OCI-LY7 (cell line): Measurements from ENCODE around the gene HABP2. TPM values are rescaled to one million over a fixed set of nuclear protein-coding genes. Genes with fewer than 3 reads are reported as not detected.

Experiments
- BruUV-seq: library from RNA; stranded (reverse); fragments of 400-500 nt; replicated peaks from 2 replicates; lab custom pipeline; 2021; lab: Mats Ljungman, UMichigan
- CTCF ChIA-PET: fragments of 300-600 bp; sonication (Branson Sonifier 250); formaldehyde crosslinking; loops from one replicate; lab custom pipeline; 2022; ENCODE audit warnings: antibody characterized with exemption; ENCODE audit not compliant: unreplicated experiment; lab: Charles Lee
- POLR2A ChIA-PET: fragments of 300-600 bp; sonication (Branson Sonifier 250); formaldehyde crosslinking; loops from one replicate; lab custom pipeline; 2022; ENCODE audit warnings: antibody characterized with exemption; lab: Charles Lee
- DNase-seq: peaks from one replicate; pipeline ENCODE4 v3.0.0-alpha.2; 2015; ENCODE audit warnings: low spot score
- H2AFZ ChIP-seq: fragments of 200-600 bp; sonication (generic), shearing (Covaris generic); 2 replicates; pipeline ENCODE4 v1.6.1; 2014; ENCODE audit warnings: mild to moderate bottlenecking, antibody characterized with exemption, low read length, moderate library complexity
- H3K27ac ChIP-seq: fragments of 200-600 bp; sonication (generic); 2 replicates; pipeline ENCODE4 v1.5.1; 2014; ENCODE audit warnings: mixed run types, low read depth, mild to moderate bottlenecking, moderate library complexity, low read length, inconsistent platforms; ENCODE audit not compliant: poor library complexity, severe bottlenecking
- H3K36me3 ChIP-seq: fragments of 200-600 bp; sonication (generic); 2 replicates; pipeline ENCODE4 v1.6.1; 2014; ENCODE audit warnings: mild to moderate bottlenecking, antibody characterized with exemption, low read length, moderate library complexity, mixed read lengths; ENCODE audit not compliant: insufficient read depth
- H3K4me1 ChIP-seq: fragments of 200-600 bp; sonication (generic); 2 replicates; pipeline ENCODE4 v1.5.1; 2014; ENCODE audit warnings: mild to moderate bottlenecking, low read length; ENCODE audit not compliant: insufficient read depth, poor library complexity, severe bottlenecking
- H3K4me2 ChIP-seq: fragments of 200-600 bp; sonication (generic); 2 replicates; pipeline ENCODE4 v1.6.1; 2014; ENCODE audit warnings: mild to moderate bottlenecking, low read length
- H3K4me3 ChIP-seq: fragments of 200-600 bp; sonication (generic); 2 replicates; pipeline ENCODE4 v1.5.1; 2014; ENCODE audit warnings: mild to moderate bottlenecking, low read depth, low read length; ENCODE audit not compliant: poor library complexity, severe bottlenecking
- H3K79me2 ChIP-seq: fragments of 200-600 bp; sonication (generic); 2 replicates; pipeline ENCODE4 v1.6.1; 2016; ENCODE audit warnings: low read depth, mild to moderate bottlenecking, low read length, moderate library complexity, mixed read lengths; ENCODE audit not compliant: insufficient read depth
- H3K9me2 ChIP-seq: fragments of 200-600 bp; sonication (generic); 2 replicates; pipeline ENCODE4 v1.6.1; 2016; ENCODE audit warnings: mild to moderate bottlenecking, low read length, mixed read lengths; ENCODE audit not compliant: insufficient read depth
- H3K9me3 ChIP-seq: fragments of 200-600 bp; sonication (generic); 2 replicates; pipeline ENCODE4 v1.6.1; 2014; ENCODE audit warnings: mild to moderate bottlenecking, mixed run types, low read length, mixed read lengths
- H4K20me1 ChIP-seq: fragments of 200-600 bp; sonication (generic); 2 replicates; pipeline ENCODE4 v1.6.1; 2014; ENCODE audit warnings: mild to moderate bottlenecking, antibody characterized with exemption, low read length, moderate library complexity, mixed read lengths; ENCODE audit not compliant: insufficient read depth
- EZH2phosphoT487 ChIP-seq: fragments of 200-600 bp; sonication (generic); IDR thresholded peaks from 2 replicates; pipeline ENCODE4 v1.6.1; 2018; ENCODE audit warnings: low read depth, borderline replicate concordance, mild to moderate bottlenecking, mixed run types, antibody characterized with exemption, low read length, moderate library complexity, mixed read lengths
- intact Hi-C: fragments of 100-400 bp; cut with micrococcal nuclease; formaldehyde crosslinking; loops from one replicate; pipeline ENCODE4 v1.10.0; 2022; ENCODE audit not compliant: unreplicated experiment
- total RNA-seq, 2 experiments: library from RNA; depleted of rRNA in 1 of 2; stranded (reverse); fragments of >200 nt in 1 of 2; shearing (Covaris generic) in 1 of 2; gene quantifications; 2 replicates each; pipeline ENCODE4 v1.2.3, GENCODE V29; 2014 to 2022
- TF ChIP-seq, protein P1 (sequence below): fragments of 200-600 bp; sonication (generic); conservative IDR thresholded peaks from 2 replicates; pipeline ENCODE4 v1.5.1; 2014; ENCODE audit warnings: mild to moderate bottlenecking, antibody characterized with exemption, low read length, moderate library complexity, mixed read lengths

The HABP2 gene
- total RNA-seq, 2 experiments from 2014 or later, result not detected

DNA sequence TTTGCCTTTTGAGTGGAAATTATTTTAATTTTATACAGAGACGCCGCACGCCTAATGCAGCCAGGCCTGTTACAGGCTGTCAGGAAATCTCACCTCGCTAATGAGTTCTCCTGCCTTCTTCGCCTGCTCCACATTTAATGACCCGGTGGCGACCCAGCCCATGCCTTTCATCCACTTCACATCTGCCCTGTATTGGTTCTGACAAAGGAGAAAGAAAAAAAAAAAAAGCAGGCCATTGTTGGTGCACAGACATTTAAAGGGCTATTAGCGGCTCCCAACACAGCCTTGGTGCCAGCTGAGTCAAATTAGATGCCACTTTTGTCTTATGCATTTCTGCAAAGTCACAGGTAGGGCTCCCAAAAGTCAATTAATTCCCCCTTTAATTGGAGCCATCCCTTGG, 67.7 kb downstream of the HABP2 start:
- ChIA-PET POLR2A (no interaction called here), CTCF (no interaction called here)
- Histone ChIP-seq H3K36me3 (no peaks in the 10 kb centered on the region), H3K9me3 (no peaks in the 10 kb centered on the region), H3K4me3 (no peak overlapping the region), H3K9me2 (no peaks in the 10 kb centered on the region), H4K20me1 (no peaks in the 10 kb centered on the region), H3K27ac (no peak overlapping the region), H3K4me2 (no peak overlapping the region), H3K79me2 (no peaks in the 10 kb centered on the region), H3K4me1 (no peaks in the 10 kb centered on the region), H2AFZ (no peak overlapping the region)
- TF ChIP-seq EZH2phosphoT487, result no peak
- TF ChIP-seq, protein P1, sequence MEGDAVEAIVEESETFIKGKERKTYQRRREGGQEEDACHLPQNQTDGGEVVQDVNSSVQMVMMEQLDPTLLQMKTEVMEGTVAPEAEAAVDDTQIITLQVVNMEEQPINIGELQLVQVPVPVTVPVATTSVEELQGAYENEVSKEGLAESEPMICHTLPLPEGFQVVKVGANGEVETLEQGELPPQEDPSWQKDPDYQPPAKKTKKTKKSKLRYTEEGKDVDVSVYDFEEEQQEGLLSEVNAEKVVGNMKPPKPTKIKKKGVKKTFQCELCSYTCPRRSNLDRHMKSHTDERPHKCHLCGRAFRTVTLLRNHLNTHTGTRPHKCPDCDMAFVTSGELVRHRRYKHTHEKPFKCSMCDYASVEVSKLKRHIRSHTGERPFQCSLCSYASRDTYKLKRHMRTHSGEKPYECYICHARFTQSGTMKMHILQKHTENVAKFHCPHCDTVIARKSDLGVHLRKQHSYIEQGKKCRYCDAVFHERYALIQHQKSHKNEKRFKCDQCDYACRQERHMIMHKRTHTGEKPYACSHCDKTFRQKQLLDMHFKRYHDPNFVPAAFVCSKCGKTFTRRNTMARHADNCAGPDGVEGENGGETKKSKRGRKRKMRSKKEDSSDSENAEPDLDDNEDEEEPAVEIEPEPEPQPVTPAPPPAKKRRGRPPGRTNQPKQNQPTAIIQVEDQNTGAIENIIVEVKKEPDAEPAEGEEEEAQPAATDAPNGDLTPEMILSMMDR, result no peak
- no peak for DNase-seq
- no TSS peak for BruUV-seq
- intact Hi-C loops, result no loop called here

DNA sequence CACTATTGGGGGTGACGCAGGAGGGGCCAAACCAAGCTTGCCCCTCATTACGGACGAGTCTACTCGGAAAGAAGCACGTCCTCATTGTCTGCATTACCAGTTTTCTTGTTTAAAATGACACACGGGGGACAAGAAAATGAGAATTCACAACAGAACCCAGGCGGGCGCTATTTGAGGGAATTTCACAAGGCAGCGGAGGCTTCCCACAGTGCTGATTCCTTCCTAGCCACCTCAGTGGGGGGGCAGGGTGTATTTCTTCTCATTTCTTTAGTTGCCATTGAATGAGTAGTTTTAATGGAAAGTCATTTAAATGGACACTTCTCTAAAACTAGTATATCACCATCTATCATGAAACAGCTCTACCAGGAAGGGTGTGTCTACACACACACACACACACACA, 68.1 kb downstream of the HABP2 start:
- no peaks in the 10 kb centered on the region for H4K20me1 ChIP-seq
- H3K4me2 ChIP-seq, result no peak overlapping the region
- H3K9me2 ChIP-seq, result no peaks in the 10 kb centered on the region
- no peaks in the 10 kb centered on the region for H3K9me3 ChIP-seq
- H3K27ac ChIP-seq, result no peak overlapping the region
- no peak overlapping the region for H2AFZ ChIP-seq
- intact Hi-C loops, result no loop called here
- CTCF ChIA-PET, result no interaction called here
- no peaks in the 10 kb centered on the region for H3K36me3 ChIP-seq
- no peak for TF ChIP-seq EZH2phosphoT487
- TF ChIP-seq, protein P1, result no peak
- DNase-seq, result no peak
- no peaks in the 10 kb centered on the region for H3K4me1 ChIP-seq
- H3K79me2 ChIP-seq, result no peaks in the 10 kb centered on the region
- no peak overlapping the region for H3K4me3 ChIP-seq
- no TSS peak for BruUV-seq
- POLR2A ChIA-PET, result no interaction called here

DNA sequence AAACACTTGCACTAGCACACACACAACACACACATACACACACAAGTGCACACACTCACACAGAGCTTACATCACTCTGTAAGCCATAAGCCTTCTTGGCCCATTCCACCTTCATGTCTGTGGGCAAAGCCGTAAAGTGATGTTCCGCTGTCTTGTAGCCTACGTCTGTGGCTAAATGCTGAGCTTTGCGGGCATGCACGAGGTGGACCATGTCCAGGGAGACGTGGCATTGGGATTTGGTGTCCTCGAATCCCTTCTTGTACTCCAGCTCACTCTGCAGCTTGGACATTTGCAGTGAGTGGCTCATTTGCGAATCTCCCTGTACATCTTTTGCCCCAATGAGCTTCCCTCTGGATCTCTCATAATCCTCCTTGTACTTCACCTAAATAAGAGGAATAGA, 68.9 kb downstream of the HABP2 start:
- no peaks in the 10 kb centered on the region for H3K4me1 ChIP-seq
- no peak overlapping the region for H2AFZ ChIP-seq
- no peaks in the 10 kb centered on the region for H3K79me2 ChIP-seq
- no TSS peak for BruUV-seq
- no peaks in the 10 kb centered on the region for H3K36me3 ChIP-seq
- H3K27ac ChIP-seq, result no peak overlapping the region
- no peak overlapping the region for H3K4me2 ChIP-seq
- H3K4me3 ChIP-seq, result no peak overlapping the region
- H3K9me3 ChIP-seq, result no peaks in the 10 kb centered on the region
- intact Hi-C loops, result no loop called here
- H4K20me1 ChIP-seq, result no peaks in the 10 kb centered on the region
- TF ChIP-seq EZH2phosphoT487, result no peak
- TF ChIP-seq, protein P1, result no peak
- no peaks in the 10 kb centered on the region for H3K9me2 ChIP-seq
- POLR2A ChIA-PET, result no interaction called here
- DNase-seq, result no peak
- CTCF ChIA-PET, result no interaction called here
